Stimulated activated CD4-positive, alpha-beta T cell treated with anti-CD3 and anti-CD28 coated beads, Interleukin-4, amount 100 ng/mL, for 1 hour (primary cell): ENCODE measurements around the gene EYA2.
"Not testable (repeated sequence)": the region's sequence is repeated elsewhere in the genome, so short reads cannot be mapped to it uniquely, and the experiment has no call there.

ENCODE experiments used
- DNase-seq: peaks from one replicate; pipeline ENCODE4 v3.0.0-alpha.2; 2020

EYA2 gene

GRCh38 chr20:46894579-46894958, at the start of gene EYA2:
TSS of gene EYA2 (plus strand) at chr20:46894843. CDS start at chr20:46990011, 95,168 bp downstream.
- DNase-seq: no peak

DNA sequence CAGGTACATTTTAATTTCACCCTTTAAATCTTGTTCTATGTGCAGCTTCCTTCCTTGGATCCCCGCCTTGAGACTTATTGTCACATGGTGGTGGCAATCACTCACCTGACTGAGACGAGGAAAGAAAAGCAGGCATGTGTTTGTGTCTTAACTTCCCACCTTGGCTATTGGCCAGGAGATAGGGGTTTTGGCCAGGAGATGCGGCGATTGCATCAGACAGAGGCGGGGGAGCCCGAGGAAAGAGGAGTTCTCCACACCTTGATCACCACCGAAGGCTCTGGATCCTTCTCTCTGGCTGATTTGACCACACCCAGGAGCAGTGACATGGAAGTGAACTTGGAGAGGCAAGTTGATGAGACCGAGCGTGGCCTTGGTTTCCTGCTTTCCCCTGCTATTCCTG, 49.7 kb upstream of the EYA2 start:
- DNase-seq: no peak

- no peak for DNase-seq
These were observed 45.4 kb upstream of the EYA2 start for GRCh38 chr20:46849269-46849668.

GRCh38 chr20:46849751-46850150, 44.9 kb upstream of the EYA2 start:
- DNase-seq: no peak

- DNase-seq: no peak
These were observed 44.2 kb upstream of the EYA2 start for GRCh38 chr20:46850416-46850815.

GRCh38 chr20:46850896-46851295, 43.7 kb upstream of the EYA2 start:
- DNase-seq: no peak

GRCh38 chr20:46851746-46852145, 42.9 kb upstream of the EYA2 start:
- DNase-seq: no peak

DNA sequence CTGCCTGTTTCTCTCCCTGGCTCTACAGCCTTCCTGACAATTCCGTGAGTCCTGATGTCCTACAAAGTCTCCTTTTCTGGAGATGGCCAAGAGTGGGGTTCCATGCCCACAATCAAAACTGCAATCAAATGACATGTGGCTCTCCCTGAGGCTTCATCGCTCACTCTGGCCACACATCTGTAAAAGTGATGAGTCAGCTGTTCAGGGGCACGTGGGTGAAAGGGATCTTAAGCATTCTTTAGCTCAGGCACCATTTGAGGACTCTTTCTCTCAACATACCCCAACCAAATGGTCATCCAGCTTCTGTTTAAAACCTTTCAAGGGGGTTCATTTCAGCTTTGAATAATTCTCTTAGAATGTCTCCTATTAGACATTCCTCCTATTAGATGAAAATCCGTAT, 42.3 kb upstream of the EYA2 start:
- DNase-seq: no peak

DNA sequence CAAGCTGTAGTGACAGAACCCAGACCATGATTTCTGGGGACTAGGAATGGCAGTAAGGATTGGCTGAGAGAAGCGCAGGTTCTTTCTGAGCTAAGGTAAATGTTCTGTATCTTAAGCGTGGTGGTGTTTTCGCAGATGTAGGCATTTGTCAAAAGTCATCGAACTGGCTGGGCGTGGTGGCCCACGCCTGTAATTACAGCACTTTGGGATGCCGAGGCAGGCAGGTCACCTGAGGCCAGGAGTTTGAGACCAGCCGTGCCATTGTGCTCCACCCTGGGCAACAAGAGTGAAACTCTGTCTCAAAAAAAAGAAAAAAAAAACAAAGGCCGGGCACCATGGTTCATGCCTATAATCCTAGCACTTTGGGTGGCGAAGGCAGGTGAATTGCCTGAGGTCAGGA, 40.7 kb upstream of the EYA2 start:
- DNase-seq: no peak

- no peak for DNase-seq
These were observed 37.4 kb upstream of the EYA2 start for GRCh38 chr20:46857061-46857831.

DNA sequence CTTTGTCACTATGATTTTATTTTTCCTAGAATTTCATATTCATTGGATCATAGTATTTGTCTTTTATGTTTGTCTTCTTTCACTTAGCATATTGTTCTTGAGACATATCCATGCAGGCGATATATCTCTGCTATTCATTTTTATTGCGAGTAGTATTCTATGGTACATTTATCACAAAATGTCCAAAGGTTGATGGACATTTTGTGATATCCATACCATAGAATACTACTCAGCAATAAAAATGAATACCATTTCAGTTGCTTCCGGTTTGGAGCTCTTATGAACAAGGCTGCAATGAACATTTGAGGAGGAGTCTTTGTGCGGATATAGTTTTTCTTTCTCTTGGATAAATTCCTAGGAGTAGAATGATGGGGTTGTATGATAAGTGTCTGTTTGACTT, 28.8 kb upstream of the EYA2 start:
- DNase-seq: no peak

GRCh38 chr20:46870041-46870440, 24.6 kb upstream of the EYA2 start:
- no peak for DNase-seq

- DNase-seq: no peak
These were observed 22.1 kb upstream of the EYA2 start for GRCh38 chr20:46872328-46873211.

DNA sequence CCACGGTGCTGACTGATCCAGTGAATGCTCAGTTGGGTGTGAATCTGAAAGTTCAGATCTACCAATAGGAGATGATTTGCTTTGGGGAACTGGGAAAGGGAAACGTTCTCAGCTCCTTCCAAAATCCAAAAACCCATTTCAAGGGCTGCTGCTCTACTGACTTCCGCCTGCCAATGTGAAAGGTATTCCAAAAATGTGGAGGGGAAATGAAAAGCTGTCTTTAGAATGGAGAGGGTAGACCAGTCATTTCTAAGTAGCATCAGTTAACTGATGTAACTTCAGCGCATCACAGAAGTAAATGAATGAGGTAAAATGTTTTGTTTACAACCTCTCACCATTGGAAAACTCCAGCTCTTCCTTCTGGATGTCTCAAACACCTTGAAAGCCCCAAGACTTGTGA, 19.6 kb upstream of the EYA2 start:
- no peak for DNase-seq

DNA sequence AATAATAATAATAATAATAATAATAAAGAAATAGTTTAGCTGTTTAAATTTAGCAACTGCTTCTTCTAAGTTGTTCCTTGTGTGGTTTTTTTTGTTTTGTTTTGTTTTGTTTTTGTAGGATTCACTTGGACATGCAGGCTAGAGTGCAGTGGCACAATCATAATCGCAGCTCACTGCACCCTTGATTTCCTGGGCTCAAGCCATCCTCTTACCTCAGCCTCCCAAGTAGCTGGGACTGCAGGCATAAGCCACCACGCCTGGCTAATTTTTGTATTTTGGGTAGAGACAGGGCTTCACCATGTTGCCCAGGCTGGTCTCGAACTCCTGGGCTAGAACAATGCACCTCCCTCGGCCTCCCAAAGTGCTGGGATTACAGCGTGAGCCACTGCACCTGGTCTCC, 15.3 kb upstream of the EYA2 start:
- DNase-seq: no peak

- DNase-seq: not testable (repeated sequence)
These were observed 14.7 kb upstream of the EYA2 start for GRCh38 chr20:46879963-46880362.

GRCh38 chr20:46883892-46884291, 10.8 kb upstream of the EYA2 start:
- no peak for DNase-seq

DNA sequence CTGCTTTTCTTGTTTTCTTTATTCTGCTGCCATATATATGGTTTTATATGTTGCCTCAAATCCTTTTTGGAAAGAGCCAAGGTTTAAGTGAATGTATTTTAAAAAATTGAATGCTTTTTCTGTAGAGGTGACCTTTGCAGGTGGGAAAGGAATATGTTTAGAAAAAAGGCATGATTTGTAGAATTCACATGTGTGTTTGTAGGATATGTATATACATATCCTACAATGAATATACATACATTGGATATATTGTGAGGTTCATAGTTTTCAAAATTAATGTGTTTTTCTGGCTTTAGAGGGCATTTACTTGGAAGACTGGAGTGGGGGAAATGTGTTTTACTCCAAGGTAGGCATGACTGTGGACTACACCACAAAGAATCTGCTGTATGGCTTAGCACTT, 4.0 kb upstream of the EYA2 start:
- no peak for DNase-seq

GRCh38 chr20:46893051-46893450, 1.6 kb upstream of the EYA2 start:
- no peak for DNase-seq

DNA sequence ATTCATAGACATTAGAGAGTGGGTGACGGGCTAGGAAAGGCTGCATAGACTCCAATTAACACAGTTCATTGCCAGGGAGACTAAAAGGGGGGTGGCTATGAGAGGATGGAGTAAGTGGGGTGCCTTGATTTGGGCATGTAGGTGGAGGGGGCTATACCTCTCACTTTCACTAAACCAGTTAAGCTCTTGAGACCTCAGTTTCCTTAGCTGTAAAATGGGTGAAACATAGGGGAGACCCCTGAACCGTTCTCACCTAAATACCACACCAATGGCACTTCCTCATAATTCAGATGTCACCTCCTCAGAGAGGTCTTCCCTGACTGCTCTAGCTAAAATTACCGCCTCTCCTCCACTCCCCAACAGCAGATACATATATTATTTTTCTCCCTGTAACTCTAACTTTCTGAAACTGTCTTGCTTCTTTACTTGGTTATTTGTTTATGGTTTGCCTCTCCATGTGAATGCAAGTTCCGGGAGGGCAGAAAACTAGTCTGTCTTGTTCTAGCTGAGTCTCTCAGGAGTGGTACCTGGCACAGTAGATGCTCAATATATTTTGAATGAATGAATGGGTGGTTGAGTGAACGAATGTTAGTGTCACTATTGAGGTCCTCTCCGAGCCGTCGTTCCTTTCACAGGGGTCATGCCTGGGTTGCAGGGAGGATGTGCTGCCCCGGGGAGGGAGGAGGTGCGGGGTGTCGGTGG, 615 bp upstream of the EYA2 start:
- DNase-seq: no peak

DNA sequence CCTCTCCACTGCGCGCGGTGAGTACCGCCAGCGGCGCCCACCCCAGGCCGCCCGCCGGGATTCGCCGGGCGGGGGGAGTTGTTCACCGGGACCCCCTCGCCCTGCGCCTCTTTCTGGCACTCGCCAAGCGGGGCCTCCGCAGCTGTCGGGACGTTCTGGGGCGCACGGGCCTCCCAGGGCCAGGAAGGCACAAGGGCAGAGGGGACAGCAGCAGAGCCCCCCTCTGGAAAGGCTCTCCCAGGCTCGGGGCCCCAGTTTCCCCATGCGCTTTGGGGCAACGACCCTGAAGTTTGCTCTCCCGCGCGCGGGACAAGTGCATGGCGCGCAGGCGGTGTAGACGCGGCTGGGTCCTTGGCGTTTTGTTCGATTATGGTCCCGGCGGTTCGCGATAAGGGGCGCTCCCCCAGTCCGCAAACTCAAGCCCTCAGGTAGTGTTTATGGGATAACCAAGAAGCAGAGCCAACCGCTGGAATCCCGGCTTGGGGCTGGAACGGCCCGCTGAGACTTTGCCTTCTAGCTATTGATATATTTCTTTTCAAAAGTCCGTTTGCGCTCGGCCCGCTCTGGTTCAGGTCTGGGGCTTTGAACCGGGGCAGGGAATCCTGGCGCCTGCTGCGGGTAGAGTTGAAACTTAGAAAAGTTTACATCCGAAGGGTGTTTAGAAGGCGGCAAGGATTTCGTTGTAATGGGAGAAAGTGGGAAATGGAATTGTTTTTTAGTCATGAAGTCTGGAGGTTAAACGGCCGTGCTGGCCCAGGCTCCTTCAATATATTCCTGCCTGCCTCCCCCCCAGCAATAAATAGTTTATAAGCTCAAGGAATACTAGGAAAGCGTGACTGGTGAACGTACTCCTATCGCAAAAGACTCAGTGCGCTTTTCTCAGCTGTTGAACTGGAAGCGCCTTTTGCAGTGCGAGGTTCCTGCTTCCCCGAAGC, 595 bp downstream of the EYA2 start:
- DNase-seq: no peak

GRCh38 chr20:46895906-46896242, 1.2 kb downstream of the EYA2 start:
- no peak for DNase-seq
